Peyer's patch (tissue), 4 donors: ENCODE measurements around the gene EXOSC9. TPM values are rescaled to one million over a fixed set of nuclear protein-coding genes. Genes with fewer than 3 reads are reported as not detected.

Experiments used
- DNase-seq, 3 donors: peaks; one replicate each; pipeline ENCODE4 v3.0.0-alpha.2; 2017 to 2019
- H3K27ac ChIP-seq, 4 donors: fragments of 200-600 bp; sonication (generic); one replicate each; pipeline ENCODE4 v1.5.1; 2016 to 2019
- H3K27me3 ChIP-seq, 2 donors: fragments of 200-600 bp; sonication (generic); one replicate each; pipeline ENCODE4 v1.5.1; 2019
- H3K36me3 ChIP-seq, 3 donors: fragments of 200-600 bp; sonication (generic); one replicate each; pipeline ENCODE4 v1.5.1; 2016 to 2019
- H3K4me1 ChIP-seq, 4 donors: fragments of 200-600 bp; sonication (generic); one replicate each; pipeline ENCODE4 v1.5.1; 2016 to 2019
- H3K4me3 ChIP-seq, 4 donors: fragments of 200-600 bp; sonication (generic); 1 replicate in 3 of 4; 2 replicates in 1 of 4; pipeline ENCODE4 v1.5.1; 2016 to 2019; ENCODE audit warnings: mild to moderate bottlenecking in 1 of 4
- H3K9me3 ChIP-seq, 4 donors: fragments of 200-600 bp; sonication (generic); one replicate each; pipeline ENCODE4 v1.5.1; 2016 to 2019; ENCODE audit warnings: mild to moderate bottlenecking in 1 of 4
- POLR2A ChIP-seq, 2 donors: fragments of 450-650 bp; IDR thresholded peaks; one replicate each; pipeline ENCODE4 v1.5.1; 2017; ENCODE audit warnings: antibody characterized with exemption in 2 of 2, mild to moderate bottlenecking in 2 of 2, moderate library complexity in 2 of 2
- total RNA-seq, 4 donors: library from RNA; depleted of rRNA; stranded (reverse); fragments of >200 nt; gene quantifications; one replicate each; pipeline ENCODE4 v1.1.0, GENCODE V29; 2016
- TF ChIP-seq, protein P1 (sequence below), 6 experiments: fragments of 450-650 bp in 4 of 6; fragments of 200-600 bp in 2 of 6; sonication (generic) in 1 of 6; IDR thresholded peaks; one replicate each; pipeline ENCODE4 v1.5.1; 2017 to 2019; ENCODE audit warnings: antibody characterized with exemption in 6 of 6, mild to moderate bottlenecking in 3 of 6, moderate library complexity in 1 of 6

The EXOSC9 gene
- total RNA-seq, 4 donors from 2014 or later: 9.5 to 69.3 (median 17.9) TPM

DNA sequence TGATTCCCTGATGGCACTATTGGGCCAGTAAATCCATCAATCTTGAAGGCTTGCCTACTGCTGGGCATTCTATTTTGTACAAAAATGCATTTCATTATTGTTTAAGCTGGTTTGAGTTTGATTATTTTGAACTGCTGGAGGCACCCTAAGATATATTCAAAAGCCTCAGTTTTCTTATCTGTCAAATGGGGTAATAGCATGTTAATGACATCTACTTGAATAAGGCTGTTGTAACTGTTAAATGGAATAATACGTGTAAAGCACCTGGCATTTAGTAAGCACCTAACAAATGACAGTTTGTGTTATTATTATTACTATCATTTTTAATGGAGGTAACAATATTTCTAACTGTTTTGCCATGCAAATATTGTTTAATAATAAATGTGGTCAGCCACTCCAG, 29.3 kb upstream of the EXOSC9 start:
- no peaks in the 10 kb centered on the region for H3K9me3 ChIP-seq
- TF ChIP-seq, protein P1, sequence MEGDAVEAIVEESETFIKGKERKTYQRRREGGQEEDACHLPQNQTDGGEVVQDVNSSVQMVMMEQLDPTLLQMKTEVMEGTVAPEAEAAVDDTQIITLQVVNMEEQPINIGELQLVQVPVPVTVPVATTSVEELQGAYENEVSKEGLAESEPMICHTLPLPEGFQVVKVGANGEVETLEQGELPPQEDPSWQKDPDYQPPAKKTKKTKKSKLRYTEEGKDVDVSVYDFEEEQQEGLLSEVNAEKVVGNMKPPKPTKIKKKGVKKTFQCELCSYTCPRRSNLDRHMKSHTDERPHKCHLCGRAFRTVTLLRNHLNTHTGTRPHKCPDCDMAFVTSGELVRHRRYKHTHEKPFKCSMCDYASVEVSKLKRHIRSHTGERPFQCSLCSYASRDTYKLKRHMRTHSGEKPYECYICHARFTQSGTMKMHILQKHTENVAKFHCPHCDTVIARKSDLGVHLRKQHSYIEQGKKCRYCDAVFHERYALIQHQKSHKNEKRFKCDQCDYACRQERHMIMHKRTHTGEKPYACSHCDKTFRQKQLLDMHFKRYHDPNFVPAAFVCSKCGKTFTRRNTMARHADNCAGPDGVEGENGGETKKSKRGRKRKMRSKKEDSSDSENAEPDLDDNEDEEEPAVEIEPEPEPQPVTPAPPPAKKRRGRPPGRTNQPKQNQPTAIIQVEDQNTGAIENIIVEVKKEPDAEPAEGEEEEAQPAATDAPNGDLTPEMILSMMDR (IDR thresholded peaks at IDR 0.05): no peak
- no peak for TF ChIP-seq POLR2A (IDR thresholded peaks at IDR 0.05)
- no peaks in the 10 kb centered on the region for H3K27me3 ChIP-seq
- no peak for DNase-seq
- H3K4me3 ChIP-seq: no peak overlapping the region
- H3K27ac ChIP-seq: no peak overlapping the region
- H3K36me3 ChIP-seq: no peaks in the 10 kb centered on the region
- no peaks in the 10 kb centered on the region for H3K4me1 ChIP-seq

DNA sequence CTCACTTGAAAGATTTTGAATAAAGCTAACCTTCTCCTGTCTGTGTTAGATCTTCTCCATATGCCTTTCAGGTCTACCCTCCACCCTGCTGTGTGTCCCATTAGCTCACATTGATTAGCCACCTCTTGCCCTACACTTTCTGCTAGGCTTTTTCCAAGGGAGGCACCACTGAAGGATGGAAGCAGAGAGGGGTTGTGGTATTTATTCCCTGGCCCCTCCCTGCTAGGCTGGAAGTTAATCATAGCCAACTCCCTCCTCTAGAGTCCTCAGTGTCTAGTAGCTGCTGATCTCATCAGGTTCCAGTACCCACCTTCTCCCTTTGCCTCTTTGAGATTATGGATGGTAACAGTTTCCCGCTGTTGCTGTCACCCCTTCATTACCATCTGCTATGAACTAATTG, 27.2 kb upstream of the EXOSC9 start:
- DNase-seq: no peak

DNA sequence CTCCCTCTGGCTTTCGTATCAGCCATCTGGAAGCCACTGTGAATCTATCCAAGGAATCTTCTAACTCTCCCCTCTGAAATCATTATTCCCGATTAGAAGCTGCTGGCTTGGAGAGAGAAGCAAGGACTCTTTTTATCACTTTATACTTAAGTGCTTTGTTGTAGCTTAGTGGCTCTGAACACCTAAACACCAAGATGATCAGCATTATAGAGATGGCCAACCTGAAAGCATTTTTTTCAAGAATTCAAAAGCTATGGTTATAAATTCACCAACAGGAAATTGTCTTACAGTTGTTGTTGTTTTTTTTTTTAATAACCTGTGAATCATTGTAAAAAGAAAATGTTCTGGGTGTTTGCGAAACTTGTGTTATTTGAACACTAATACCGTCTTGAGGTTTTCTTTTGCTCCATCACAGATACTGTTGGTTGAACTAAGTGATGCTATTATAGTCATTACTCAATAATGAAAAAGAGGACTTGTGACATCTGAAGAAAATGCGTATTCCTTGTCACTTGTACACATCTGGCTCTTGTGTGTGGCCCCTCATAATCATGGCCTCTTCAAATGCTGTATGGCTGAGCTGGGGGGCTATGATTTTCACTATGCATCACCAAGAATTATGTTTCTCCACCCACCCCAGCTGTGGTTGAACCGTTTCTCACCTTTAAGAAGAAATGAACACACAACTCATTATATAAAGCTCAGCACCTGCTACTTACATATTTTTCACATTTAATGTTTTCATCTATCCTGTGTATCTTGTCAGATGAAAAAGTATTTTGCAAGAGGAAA, 24.3 kb upstream of the EXOSC9 start:
- TF ChIP-seq, protein P1 (IDR thresholded peaks at IDR 0.05): no peak
- TF ChIP-seq POLR2A (IDR thresholded peaks at IDR 0.05): no peak

More for the DNA sequence above, 27.2 kb upstream of the EXOSC9 start:
- no peaks in the 10 kb centered on the region for H3K4me1 ChIP-seq
- TF ChIP-seq, protein P1 (IDR thresholded peaks at IDR 0.05): no peak
- TF ChIP-seq POLR2A (IDR thresholded peaks at IDR 0.05): no peak
- H3K36me3 ChIP-seq: no peaks in the 10 kb centered on the region
- no peaks in the 10 kb centered on the region for H3K9me3 ChIP-seq
- H3K27ac ChIP-seq: no peak overlapping the region
- no peak overlapping the region for H3K4me3 ChIP-seq
- no peaks in the 10 kb centered on the region for H3K27me3 ChIP-seq

DNA sequence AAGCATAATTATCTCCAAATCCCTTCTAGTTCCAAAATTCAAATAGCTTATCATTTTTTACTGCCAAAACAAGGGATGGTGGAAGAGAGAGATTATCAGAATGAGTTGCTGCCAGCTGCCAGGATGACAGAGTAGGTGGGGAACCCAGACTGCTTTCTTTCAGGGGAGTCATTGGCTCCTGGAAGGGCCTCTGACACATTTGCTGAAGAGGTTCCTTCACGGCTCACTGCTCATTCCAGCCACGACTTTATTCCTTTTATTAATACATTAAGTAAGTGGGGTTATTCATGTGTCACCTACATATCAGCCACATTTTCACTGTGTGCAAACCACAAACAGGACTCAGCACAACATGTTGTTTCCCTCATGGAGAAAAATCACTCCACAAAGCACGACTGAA, 23.5 kb upstream of the EXOSC9 start:
- no peaks in the 10 kb centered on the region for H3K36me3 ChIP-seq
- H3K27me3 ChIP-seq: no peaks in the 10 kb centered on the region
- no peaks in the 10 kb centered on the region for H3K9me3 ChIP-seq
- DNase-seq: no peak
- H3K4me3 ChIP-seq: no peak overlapping the region
- no peaks in the 10 kb centered on the region for H3K4me1 ChIP-seq
- TF ChIP-seq POLR2A (IDR thresholded peaks at IDR 0.05): no peak
- TF ChIP-seq, protein P1 (IDR thresholded peaks at IDR 0.05): no peak
- no peak overlapping the region for H3K27ac ChIP-seq

More for the DNA sequence above, 24.3 kb upstream of the EXOSC9 start:
- Histone ChIP-seq H3K27me3 (no peaks in the 10 kb centered on the region), H3K4me3 (no peak overlapping the region), H3K4me1 (no peaks in the 10 kb centered on the region), H3K36me3 (no peaks in the 10 kb centered on the region), H3K27ac (no peak overlapping the region), H3K9me3 (no peaks in the 10 kb centered on the region)
- no peak for DNase-seq

DNA sequence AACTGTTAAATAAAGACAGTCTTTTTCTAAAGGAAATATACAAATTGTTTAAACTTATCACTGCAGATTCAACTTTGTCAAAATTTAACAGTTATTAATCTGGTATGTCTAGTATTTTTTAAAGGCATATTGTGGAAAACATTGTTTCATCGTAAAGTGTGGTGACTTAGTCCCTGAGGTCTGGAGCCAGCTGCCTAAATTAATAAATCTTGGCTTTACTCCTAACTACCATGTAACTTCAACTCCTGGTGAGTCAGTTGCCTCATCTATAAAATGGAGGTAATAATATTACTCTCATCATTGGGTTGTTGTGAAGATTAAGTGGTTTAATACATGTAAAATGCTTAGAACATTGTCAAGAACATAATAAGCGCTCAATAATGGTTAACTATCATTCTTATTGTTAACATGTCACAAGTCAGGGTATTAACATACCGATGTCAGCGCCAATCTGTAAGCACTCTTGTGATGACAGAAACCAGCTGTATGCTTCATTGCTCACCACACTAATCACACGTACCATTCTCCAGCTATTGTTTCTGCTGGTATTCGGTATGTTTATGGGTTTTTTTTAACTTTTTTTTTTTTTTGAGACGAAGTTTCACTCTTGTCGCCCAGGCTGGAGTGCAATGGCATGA, 22.0 kb upstream of the EXOSC9 start:
- Histone ChIP-seq H3K4me1 (no peaks in the 10 kb centered on the region), H3K27me3 (no peaks in the 10 kb centered on the region), H3K9me3 (no peaks in the 10 kb centered on the region), H3K27ac (no peak overlapping the region), H3K4me3 (no peak overlapping the region), H3K36me3 (no peaks in the 10 kb centered on the region)
- DNase-seq: no peak
- TF ChIP-seq POLR2A (IDR thresholded peaks at IDR 0.05): no peak
- TF ChIP-seq, protein P1 (IDR thresholded peaks at IDR 0.05): no peak
